Medulla oblongata (tissue), 1 donor: ENCODE measurements around the gene DPH1.

Experiments
- DNase-seq: peaks from one replicate; pipeline ENCODE4 v3.0.0-alpha.2; 2015; ENCODE audit errors: extremely low spot score

The DPH1 gene

DNA sequence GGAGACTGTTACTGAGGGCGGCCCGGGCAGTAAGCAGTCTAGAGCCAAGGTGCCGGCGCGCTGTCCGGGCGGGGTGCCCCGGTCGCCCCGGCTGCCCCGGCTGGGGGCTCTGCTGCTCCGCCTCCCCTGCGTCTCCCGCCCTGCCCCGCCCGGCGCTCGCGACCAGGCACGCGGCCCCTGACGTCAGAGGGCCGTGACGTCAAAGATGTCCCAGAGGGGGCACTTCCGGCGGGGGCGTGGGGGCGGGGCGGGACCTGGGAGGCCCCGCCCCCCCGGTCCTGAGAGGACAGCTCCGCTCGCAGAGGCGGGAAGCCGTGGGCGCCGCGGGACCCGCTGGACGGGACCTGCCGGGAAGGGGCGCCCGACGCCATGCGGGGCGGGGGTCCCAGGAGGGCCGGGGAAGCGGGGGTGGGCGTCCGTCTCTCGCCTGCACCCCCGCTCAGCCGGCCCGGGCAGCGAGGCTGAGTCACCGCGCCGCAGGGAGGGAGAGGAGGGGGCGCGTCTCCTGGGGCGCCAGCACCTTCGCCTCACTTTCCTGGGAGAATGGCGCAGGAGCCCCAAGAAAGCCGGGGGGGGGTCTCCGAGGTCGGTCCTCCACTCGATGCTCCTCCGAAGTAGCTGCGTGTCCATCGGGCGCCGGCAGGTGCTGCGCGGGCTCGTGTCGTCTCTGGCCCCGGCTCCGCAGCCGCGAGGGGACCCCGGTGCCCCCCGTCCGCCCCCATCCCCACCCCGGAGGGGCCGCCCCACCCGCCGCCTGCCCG, 20.5 kb downstream of the DPH1 start:
- peak; percentile 69 for DNase-seq

DNA sequence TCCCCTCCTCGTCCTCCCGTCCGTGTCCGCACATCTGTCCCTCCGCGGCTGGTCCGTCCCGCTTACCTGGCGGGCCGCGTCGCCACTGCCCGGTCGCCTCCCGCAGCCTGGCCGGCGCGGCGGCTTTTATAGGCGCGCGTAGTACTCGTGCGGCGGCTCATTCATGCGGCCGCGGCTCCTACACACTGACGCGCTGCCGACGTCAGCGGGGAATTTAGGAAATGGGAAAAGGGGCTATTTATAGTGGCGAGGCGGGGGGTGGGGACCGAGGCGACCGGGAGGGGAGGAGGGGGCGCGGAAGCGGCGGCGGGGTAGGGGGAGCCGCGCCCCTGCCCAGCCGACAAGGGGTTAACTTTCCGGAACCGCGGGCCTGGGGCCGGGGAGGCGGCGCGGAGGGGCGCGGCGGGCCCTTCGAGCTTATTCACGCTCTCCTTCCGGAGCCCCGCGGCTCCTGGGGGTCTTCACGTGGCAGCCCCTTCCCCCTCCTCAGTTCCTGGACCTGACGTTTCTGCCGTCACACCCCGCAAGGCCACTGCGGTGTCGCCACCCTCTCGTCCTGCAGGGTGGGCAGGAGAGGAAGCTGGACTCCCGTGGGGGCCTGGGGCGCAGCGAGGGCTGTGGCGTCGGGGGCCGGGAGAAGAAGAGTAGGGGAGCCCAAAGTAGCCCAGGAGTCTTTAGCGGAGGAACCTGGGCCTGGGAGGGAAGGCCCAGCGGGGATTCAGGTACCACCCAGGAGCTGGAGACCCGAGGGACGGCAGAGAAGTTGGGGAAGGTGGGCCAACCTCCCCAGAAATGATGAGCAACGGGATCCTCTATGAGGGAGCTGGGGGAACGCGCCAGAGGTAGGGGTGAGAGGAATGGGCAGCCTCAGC, 21.3 kb downstream of the DPH1 start:
- DNase-seq, result no peak

DNA sequence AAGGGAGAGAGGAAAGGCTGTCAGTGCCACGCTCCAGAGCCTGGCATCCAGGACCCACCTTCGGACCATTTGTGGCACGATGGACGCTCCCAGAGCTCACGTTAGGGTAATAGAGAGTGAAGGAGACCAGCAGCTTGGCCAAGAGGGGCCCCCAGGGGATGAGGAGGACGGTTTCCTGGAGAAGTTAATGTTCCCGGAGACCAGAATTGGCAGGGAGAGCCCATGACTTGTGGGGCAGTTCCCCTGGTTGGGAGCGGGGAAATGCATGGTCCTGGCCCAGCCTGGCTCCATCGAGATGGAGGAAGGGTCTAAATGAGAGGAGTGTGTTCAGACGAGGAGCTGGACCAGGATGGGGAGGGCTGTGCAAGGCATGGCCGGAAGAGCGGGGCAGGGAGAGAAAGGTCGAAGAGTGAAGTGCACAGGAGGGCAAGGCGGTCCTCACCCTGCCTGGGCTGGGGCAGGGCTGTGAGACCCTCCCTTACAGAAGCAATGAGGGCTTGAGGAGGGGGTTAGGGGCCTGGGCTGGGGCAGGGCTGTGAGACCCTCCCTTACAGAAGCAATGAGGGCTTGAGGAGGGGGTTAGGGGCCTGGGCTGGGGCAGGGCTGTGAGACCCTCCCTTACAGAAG, 22.1 kb downstream of the DPH1 start:
- DNase-seq, result no peak

DNA sequence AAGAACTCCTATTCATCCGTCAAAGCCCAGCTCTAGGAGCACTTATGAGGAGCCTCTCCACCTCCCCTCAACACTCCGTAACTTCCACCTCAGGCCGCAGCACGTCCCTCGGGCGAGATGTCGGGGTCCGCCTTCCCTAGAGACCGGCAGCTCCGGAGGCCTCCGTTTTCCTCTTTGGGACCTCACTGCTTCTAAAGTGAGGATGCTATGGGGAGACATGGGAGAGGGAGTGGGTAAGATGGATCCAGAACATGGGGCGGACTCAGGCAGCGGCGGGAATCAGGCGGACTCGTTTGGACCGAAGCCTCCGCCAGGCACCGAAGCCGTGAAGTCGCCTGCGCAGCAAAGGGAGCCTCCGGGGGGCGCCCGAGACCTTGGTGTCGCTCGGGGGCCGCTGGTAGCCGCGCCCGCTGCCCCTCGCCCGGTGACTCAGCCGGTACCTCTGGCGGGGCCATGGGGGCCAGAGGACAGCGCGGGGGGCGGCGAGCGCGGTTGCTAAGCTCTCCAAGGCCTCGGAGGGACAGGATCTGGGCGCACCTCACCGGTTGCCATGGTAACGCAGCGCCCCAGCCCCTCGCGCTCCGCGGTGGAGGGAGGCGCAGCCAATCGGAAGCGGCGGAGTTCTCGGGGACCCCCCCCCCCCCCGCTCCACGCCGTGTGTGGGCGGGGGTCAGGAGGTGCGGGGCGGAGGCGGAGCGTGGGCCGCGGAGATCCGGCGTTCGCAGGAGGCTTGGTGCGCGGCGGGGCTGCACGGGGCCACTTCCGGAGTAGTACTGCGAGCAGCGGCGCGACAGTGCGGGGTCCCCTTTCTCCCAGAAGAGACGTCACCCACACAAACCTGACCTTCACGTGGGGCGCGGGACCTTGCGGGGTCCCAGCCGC, 23.7 kb downstream of the DPH1 start:
- peak; percentile 70 for DNase-seq

DNA sequence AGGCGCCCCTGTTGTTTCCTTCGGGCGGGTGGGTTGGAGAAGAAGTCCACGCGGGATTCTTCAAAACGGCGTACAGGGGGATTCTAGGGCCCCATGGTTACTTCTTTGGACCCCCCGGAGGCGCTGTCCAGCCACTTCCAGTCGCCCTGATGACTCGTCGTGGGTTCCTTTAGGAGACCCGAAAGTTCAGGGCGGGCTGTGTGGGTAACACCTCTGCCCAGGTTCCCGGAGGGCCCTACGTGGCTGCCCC, 24.2 kb downstream of the DPH1 start:
- DNase-seq, result no peak

DNA sequence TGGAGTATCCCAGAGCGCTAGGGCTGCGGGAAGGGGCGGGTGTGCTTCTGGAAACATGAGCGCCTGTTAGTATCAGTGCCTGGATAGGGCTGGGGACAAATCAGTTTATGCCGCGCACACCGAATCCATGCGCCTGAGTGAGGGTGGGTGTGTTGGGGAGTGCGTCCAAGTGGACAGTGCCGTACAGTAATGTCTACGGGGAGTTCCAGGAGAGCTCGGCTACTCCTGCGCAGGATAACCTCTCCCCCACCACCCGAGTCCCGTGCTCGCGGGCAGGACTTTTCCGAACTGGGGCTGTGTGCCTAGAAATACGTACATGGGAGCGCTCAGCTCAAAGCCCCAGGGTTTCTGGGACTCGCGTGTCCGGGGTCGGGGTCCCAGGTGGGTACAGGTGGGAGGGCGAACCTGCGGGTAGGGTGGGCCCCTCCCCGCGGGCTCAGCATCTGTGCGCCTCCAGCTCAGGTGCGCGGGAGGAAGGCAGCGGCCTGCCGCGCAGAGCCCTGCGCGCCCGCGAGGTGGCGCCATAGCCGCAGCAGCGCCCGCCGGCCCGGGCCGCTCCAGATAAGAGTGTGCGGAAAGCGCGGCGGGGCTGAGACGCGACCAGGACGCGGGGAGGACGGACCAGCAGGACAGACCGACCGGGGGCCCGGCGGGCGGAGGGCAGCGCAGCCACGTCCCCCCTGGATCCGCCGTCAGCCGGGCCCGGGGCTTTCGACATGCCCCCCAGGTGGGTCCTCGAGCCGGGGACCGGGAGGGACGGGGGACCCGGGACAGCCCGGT, 24.7 kb downstream of the DPH1 start, which contains the start of gene HIC1:
TSS of gene HIC1 (plus strand) at position 592 of the 780 bp plus-strand sequence. CDS start 1,588 bp downstream, outside the sequence.
- peak; percentile 69 for DNase-seq

DNA sequence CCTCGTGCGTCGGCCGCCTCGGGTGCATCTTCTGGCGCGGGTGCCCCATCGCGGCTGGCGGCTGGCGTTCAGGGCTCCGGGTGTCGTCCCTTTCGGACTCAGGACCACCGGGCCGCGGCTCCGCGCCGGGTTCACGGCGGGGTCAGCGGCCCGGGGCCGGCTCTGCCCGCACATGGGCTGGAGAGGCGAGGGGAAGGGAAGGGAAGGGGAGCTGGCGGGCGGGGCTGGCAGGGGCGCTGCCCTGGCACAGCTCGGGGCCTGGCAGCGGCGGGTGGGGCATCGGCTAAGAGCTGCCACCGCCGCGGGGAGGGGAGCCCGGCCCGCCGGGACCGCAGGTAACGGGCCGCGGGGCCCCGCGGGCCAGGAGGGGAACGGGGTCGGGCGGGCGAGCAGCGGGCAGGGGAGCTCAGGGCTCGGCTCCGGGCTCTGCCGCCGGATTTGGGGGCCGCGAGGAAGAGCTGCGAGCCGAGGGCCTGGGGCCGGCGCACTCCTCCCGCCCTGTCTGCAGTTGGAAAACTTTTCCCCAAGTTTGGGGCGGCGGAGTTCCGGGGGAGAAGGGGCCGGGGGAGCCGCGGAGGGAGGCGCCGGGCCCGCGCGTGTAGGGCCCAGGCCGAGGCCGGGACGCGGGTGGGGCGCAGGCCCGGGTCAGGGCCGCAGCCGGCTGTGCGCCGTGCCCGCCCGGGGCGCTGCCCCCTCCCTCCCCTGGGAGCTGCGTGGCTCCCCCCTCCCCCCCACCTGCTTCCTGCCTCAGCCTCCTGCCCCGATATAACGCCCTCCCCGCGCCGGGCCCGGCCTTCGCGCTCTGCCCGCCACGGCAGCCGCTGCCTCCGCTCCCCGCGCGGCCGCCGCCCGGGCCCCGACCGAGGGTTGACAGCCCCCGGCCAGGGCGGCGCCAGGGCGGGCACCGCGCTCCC, 25.6 kb downstream of the DPH1 start:
- no peak for DNase-seq

DNA sequence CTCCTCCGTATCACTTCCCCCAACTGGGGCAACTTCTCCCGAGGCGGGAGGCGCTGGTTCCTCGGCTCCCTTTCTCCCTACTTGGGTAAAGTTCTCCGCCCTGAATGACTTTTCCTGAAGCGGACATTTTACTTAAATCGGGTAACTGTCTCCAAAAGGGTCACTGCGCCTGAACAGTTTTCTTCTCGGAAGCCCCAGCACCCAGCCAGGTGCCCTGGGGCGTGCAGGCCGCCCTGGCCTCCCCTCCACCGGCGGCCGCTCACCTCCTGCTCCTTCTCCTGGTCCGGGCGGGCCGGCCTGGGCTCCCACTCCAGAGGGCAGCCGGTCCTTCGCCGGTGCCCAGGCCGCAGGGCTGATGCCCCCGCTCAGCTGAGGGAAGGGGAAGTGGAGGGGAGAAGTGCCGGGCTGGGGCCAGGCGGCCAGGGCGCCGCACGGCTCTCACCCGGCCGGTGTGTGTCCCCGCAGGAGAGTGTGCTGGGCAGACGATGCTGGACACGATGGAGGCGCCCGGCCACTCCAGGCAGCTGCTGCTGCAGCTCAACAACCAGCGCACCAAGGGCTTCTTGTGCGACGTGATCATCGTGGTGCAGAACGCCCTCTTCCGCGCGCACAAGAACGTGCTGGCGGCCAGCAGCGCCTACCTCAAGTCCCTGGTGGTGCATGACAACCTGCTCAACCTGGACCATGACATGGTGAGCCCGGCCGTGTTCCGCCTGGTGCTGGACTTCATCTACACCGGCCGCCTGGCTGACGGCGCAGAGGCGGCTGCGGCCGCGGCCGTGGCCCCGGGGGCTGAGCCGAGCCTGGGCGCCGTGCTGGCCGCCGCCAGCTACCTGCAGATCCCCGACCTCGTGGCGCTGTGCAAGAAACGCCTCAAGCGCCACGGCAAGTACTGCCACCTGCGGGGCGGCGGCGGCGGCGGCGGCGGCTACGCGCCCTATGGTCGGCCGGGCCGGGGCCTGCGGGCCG, 26.5 kb downstream of the DPH1 start:
- DNase-seq, result no peak

DNA sequence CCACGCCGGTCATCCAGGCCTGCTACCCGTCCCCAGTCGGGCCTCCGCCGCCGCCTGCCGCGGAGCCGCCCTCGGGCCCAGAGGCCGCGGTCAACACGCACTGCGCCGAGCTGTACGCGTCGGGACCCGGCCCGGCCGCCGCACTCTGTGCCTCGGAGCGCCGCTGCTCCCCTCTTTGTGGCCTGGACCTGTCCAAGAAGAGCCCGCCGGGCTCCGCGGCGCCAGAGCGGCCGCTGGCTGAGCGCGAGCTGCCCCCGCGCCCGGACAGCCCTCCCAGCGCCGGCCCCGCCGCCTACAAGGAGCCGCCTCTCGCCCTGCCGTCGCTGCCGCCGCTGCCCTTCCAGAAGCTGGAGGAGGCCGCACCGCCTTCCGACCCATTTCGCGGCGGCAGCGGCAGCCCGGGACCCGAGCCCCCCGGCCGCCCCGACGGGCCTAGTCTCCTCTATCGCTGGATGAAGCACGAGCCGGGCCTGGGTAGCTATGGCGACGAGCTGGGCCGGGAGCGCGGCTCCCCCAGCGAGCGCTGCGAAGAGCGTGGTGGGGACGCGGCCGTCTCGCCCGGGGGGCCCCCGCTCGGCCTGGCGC, 27.3 kb downstream of the DPH1 start:
- DNase-seq, result no peak

DNA sequence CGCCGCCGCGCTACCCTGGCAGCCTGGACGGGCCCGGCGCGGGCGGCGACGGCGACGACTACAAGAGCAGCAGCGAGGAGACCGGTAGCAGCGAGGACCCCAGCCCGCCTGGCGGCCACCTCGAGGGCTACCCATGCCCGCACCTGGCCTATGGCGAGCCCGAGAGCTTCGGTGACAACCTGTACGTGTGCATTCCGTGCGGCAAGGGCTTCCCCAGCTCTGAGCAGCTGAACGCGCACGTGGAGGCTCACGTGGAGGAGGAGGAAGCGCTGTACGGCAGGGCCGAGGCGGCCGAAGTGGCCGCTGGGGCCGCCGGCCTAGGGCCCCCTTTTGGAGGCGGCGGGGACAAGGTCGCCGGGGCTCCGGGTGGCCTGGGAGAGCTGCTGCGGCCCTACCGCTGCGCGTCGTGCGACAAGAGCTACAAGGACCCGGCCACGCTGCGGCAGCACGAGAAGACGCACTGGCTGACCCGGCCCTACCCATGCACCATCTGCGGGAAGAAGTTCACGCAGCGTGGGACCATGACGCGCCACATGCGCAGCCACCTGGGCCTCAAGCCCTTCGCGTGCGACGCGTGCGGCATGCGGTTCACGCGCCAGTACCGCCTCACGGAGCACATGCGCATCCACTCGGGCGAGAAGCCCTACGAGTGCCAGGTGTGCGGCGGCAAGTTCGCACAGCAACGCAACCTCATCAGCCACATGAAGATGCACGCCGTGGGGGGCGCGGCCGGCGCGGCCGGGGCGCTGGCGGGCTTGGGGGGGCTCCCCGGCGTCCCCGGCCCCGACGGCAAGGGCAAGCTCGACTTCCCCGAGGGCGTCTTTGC, 28.0 kb downstream of the DPH1 start:
- DNase-seq, result no peak

DNA sequence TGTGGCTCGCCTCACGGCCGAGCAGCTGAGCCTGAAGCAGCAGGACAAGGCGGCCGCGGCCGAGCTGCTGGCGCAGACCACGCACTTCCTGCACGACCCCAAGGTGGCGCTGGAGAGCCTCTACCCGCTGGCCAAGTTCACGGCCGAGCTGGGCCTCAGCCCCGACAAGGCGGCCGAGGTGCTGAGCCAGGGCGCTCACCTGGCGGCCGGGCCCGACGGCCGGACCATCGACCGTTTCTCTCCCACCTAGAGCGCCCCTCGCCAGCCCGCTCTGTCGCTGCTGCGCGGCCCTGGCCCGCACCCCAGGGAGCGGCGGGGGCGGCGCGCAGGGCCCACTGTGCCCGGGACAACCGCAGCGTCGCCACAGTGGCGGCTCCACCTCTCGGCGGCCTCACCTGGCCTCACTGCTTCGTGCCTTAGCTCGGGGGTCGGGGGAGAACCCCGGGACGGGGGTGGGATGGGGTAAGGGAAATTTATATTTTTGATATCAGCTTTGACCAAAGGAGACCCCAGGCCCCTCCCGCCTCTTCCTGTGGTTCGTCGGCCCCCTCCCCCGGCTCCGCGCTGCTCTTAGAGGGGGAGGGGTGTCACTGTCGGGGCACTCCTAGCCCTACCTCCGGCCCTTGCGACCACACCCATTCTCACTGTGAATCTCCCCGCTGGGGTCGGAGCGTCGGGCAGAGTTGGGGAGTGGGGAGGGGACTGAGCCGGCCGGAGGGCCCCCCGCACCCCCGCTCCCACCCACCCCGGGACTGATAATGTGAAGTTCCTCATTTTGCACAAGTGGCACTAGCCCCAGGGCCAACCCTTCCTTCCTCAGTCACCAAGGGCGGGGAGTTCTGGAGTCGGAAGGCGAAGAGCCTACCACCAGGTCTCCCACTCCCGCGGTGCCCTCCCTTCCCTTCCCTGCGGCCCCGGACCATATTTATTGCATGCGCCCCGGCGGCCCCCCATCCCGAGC, 28.9 kb downstream of the DPH1 start:
- DNase-seq, result no peak

DNA sequence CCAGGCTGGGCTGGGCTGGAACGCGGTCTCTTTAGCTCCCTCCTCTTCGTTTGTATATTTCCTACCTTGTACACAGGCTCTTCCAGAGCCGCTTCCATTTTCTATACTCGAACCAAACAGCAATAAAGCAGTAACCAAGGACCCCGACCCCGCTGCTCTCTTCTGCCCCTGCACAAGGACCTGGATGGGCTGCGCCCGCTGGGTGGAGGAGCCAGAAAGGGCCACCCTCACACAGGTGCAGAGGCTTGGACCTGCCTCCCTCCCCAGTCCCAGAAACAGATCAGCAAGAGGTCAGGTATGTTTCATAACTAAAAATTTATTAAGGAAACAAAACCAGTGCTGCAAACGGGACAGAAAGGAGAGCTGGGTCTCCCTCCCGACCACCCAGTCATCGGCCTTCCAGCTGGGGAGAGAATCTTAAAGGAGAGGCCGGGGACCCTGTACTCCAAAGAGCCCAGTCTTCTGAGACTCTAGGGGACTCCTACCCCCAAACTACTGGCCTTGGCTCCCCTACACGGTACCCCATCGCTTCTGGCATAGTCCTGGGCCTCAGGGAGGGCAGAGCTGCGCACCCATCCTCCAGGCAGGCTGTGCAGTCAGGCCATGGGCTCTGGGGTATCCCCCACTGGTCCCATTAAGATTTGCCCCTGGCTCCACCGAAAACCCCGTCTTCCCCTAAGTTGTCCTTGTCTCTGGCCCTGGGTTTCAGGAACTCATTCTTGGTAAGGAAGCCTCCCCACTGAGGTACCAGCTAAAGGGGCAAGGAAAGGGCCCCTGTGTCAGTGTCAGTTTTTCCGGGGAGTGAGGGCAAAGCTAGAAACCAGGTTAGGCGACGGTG, 29.8 kb downstream of the DPH1 start:
- DNase-seq, result no peak

DNA sequence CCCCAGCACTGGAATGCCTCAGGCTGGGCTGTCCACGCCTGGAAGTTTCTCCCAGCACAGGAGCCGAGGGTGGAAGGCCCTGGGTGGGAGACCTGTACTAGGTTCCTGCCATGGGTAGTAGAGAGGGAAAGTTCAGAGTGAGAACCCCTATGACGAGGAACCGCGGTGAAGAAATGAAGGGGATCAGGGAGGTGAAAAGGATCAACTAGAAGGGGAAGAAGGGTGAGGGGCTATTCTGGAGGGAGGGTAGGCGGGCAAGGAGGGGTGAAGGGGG, 30.4 kb downstream of the DPH1 start:
- DNase-seq, result no peak

DNA sequence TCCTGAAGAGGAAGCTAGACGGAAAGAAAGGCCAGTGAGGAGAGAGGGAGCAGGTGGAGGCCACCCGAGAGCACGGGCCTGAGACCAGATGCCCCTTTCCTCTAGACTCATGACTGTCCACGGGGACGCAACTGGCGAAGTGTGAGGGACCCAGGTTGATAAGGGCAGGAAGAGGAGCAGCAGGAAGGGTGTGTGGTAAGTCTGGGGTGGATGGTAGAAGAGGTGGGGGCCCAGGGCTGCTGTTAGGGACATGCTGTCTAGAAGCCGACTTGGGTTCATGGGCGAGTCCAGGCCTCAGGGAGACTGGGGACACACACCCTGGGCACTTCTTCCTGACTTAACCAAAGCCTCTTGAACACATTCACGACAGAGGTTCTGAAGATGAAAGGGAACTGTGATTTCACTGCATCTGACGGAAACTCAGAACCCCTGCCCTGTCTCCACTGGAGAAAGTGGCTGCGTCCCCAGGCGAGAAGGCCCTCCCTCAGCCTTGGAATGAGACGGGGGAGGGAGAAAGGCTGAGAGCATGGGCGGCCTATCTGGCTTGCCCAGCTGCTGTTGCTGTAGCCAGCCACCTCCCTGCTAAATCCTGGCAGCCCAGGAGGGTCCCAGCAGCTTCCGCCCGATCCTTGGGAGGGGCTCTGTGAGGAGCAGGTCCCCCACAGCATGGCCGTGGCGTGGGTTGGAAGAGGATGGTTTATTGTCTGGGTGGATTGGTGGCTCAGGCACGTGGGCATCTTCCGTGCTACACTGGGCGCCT, 30.9 kb downstream of the DPH1 start:
- DNase-seq, result no peak

DNA sequence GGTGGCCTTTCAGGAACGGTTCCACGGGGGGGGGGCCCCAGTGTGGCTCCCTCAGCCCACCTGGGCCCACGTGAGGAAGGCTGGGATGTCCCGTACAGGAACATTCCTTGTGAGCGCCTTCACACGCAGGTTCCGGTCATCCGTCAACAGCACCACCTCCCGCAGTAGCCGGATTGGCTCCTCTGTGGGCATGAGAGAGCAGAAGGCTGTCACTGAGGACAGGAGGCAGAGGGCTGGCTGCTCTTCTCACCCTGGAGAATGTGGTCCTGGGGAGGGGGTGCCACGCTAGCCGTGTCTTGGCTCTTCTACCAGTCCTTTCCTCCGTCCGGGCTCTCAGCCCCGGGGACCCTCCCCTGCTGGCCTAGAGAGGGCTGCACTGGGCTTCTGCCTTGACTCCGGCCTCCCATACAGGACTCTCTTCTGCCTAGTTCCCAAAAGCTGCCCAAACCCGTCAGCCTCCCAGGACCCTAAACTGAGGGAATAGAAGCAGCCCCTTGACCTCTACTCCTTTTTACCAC, 31.5 kb downstream of the DPH1 start:
- DNase-seq, result no peak
